ENCODE data around the gene SLC22A7.

SLC22A7 gene

DNA sequence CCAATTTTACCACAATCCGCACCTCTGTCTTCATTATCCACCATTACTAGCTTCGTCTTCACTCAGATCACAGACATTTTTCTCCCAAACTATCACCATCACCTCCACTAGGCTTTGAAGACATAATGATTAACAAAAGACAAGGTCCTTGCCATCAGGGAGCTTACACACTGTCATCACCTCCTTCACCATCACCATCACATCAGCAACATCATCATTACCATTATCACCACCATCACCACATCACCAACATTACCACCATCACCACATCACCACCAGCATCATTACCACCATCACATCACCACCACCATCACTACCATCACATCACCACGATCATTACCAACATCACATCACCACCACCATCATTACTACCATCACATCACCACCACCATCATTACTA is 4.4 kb upstream of the SLC22A7 start:
- ATAC-seq: no peak
- TF ChIP-seq ARNTL (CRISPR knock-in tag; IDR thresholded peaks at IDR 0.05; ENCODE audit: borderline replicate concordance, low read depth) (no peak), TOX (CRISPR knock-in tag; IDR thresholded peaks at IDR 0.05; ENCODE audit: borderline replicate concordance) (no peak)

DNA sequence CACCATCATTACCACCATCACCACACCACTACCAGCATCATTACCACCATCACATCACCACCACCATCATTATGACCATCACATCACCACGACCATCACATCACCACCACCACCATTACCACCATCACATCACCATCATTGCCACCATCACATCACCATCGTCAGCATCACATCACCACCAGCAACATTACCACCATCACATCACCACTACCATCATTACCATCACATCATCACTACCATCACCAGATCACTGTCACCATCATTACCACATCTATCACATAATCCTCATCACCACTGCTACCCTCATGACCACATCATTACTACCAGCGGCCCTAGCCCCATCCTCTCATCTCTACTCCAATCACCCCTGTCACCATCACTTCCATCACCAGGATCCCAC is 3.5 kb upstream of the SLC22A7 start:
- no peak for ATAC-seq
- TF ChIP-seq PPARA (CRISPR knock-in tag; IDR thresholded peaks at IDR 0.05; ENCODE audit: borderline replicate concordance): no peak
- no peak for TF ChIP-seq ESRRG (CRISPR knock-in tag; IDR thresholded peaks at IDR 0.05)
- TF ChIP-seq ZC3H10 (CRISPR knock-in tag; IDR thresholded peaks at IDR 0.05): no peak
- TF ChIP-seq TCF4 (CRISPR knock-in tag; IDR thresholded peaks at IDR 0.05; ENCODE audit: borderline replicate concordance): no peak
- TF ChIP-seq SNAI2 (CRISPR knock-in tag; IDR thresholded peaks at IDR 0.05): no peak
- no peak for TF ChIP-seq OSR1 (CRISPR knock-in tag; IDR thresholded peaks at IDR 0.05)
- no peak for TF ChIP-seq ZNF565 (CRISPR knock-in tag; conservative IDR thresholded peaks at IDR 0.05; ENCODE audit: low read depth)
- TF ChIP-seq ZFP30 (CRISPR knock-in tag; IDR thresholded peaks at IDR 0.05): no peak
- TF ChIP-seq GLIS3 (CRISPR knock-in tag; IDR thresholded peaks at IDR 0.05): no peak
- TF ChIP-seq BACH2 (CRISPR knock-in tag; IDR thresholded peaks at IDR 0.05; ENCODE audit: borderline replicate concordance): no peak
- no peak for TF ChIP-seq RARB (CRISPR knock-in tag; IDR thresholded peaks at IDR 0.05)
- TF ChIP-seq, protein P1, sequence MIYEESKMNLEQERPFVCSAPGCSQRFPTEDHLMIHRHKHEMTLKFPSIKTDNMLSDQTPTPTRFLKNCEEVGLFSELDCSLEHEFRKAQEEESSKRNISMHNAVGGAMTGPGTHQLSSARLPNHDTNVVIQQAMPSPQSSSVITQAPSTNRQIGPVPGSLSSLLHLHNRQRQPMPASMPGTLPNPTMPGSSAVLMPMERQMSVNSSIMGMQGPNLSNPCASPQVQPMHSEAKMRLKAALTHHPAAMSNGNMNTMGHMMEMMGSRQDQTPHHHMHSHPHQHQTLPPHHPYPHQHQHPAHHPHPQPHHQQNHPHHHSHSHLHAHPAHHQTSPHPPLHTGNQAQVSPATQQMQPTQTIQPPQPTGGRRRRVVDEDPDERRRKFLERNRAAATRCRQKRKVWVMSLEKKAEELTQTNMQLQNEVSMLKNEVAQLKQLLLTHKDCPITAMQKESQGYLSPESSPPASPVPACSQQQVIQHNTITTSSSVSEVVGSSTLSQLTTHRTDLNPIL (CRISPR knock-in tag; IDR thresholded peaks at IDR 0.05; ENCODE audit: low read depth): no peak
- TF ChIP-seq, protein P2, sequence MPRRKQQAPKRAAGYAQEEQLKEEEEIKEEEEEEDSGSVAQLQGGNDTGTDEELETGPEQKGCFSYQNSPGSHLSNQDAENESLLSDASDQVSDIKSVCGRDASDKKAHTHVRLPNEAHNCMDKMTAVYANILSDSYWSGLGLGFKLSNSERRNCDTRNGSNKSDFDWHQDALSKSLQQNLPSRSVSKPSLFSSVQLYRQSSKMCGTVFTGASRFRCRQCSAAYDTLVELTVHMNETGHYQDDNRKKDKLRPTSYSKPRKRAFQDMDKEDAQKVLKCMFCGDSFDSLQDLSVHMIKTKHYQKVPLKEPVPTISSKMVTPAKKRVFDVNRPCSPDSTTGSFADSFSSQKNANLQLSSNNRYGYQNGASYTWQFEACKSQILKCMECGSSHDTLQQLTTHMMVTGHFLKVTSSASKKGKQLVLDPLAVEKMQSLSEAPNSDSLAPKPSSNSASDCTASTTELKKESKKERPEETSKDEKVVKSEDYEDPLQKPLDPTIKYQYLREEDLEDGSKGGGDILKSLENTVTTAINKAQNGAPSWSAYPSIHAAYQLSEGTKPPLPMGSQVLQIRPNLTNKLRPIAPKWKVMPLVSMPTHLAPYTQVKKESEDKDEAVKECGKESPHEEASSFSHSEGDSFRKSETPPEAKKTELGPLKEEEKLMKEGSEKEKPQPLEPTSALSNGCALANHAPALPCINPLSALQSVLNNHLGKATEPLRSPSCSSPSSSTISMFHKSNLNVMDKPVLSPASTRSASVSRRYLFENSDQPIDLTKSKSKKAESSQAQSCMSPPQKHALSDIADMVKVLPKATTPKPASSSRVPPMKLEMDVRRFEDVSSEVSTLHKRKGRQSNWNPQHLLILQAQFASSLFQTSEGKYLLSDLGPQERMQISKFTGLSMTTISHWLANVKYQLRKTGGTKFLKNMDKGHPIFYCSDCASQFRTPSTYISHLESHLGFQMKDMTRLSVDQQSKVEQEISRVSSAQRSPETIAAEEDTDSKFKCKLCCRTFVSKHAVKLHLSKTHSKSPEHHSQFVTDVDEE (CRISPR knock-in tag; IDR thresholded peaks at IDR 0.05): no peak
- TF ChIP-seq CSDC2 (CRISPR knock-in tag; IDR thresholded peaks at IDR 0.05): no peak
- TF ChIP-seq ZNF8 (CRISPR knock-in tag; IDR thresholded peaks at IDR 0.05): no peak
- TF ChIP-seq, protein P3, sequence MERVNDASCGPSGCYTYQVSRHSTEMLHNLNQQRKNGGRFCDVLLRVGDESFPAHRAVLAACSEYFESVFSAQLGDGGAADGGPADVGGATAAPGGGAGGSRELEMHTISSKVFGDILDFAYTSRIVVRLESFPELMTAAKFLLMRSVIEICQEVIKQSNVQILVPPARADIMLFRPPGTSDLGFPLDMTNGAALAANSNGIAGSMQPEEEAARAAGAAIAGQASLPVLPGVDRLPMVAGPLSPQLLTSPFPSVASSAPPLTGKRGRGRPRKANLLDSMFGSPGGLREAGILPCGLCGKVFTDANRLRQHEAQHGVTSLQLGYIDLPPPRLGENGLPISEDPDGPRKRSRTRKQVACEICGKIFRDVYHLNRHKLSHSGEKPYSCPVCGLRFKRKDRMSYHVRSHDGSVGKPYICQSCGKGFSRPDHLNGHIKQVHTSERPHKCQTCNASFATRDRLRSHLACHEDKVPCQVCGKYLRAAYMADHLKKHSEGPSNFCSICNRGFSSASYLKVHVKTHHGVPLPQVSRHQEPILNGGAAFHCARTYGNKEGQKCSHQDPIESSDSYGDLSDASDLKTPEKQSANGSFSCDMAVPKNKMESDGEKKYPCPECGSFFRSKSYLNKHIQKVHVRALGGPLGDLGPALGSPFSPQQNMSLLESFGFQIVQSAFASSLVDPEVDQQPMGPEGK (CRISPR knock-in tag; IDR thresholded peaks at IDR 0.05; ENCODE audit: borderline replicate concordance): no peak
- TF ChIP-seq TOX (CRISPR knock-in tag; IDR thresholded peaks at IDR 0.05; ENCODE audit: borderline replicate concordance): no peak

DNA sequence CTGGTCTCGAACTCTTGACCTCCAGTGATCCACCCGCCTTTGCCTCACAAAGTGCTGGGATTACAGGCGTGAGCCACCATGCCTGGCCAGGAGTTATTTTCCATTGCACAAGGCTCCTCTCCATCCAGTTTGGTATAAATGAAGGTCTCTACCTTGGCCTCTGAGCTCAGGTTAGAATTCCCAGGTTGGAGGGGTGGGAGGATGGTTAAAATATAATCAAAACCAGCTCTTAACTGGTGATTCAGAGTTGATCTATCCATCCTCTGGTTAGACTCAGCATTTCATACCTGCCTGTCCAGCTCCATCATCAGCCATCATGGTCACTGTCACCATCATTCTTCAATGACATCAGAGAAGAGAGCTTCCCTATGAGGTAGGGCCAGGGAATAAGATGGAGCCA is 2.6 kb upstream of the SLC22A7 start:
- no peak for ATAC-seq
- TF ChIP-seq, protein P4, sequence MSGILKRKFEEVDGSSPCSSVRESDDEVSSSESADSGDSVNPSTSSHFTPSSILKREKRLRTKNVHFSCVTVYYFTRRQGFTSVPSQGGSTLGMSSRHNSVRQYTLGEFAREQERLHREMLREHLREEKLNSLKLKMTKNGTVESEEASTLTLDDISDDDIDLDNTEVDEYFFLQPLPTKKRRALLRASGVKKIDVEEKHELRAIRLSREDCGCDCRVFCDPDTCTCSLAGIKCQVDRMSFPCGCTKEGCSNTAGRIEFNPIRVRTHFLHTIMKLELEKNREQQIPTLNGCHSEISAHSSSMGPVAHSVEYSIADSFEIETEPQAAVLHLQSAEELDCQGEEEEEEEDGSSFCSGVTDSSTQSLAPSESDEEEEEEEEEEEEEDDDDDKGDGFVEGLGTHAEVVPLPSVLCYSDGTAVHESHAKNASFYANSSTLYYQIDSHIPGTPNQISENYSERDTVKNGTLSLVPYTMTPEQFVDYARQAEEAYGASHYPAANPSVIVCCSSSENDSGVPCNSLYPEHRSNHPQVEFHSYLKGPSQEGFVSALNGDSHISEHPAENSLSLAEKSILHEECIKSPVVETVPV (CRISPR knock-in tag; IDR thresholded peaks at IDR 0.05): no peak
- TF ChIP-seq, protein P5, sequence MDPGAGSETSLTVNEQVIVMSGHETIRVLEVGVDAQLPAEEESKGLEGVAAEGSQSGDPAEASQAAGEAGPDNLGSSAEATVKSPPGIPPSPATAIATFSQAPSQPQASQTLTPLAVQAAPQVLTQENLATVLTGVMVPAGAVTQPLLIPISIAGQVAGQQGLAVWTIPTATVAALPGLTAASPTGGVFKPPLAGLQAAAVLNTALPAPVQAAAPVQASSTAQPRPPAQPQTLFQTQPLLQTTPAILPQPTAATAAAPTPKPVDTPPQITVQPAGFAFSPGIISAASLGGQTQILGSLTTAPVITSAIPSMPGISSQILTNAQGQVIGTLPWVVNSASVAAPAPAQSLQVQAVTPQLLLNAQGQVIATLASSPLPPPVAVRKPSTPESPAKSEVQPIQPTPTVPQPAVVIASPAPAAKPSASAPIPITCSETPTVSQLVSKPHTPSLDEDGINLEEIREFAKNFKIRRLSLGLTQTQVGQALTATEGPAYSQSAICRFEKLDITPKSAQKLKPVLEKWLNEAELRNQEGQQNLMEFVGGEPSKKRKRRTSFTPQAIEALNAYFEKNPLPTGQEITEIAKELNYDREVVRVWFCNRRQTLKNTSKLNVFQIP (CRISPR knock-in tag; IDR thresholded peaks at IDR 0.05; ENCODE audit: borderline replicate concordance, low read depth): no peak
- TF ChIP-seq ESRRG (CRISPR knock-in tag; IDR thresholded peaks at IDR 0.05) (no peak), OSR1 (CRISPR knock-in tag; IDR thresholded peaks at IDR 0.05) (no peak), ZFP30 (CRISPR knock-in tag; IDR thresholded peaks at IDR 0.05) (no peak), ZNF70 (CRISPR knock-in tag; IDR thresholded peaks at IDR 0.05) (no peak), ZNF8 (CRISPR knock-in tag; IDR thresholded peaks at IDR 0.05) (no peak), TCF4 (CRISPR knock-in tag; IDR thresholded peaks at IDR 0.05; ENCODE audit: borderline replicate concordance) (no peak), ARNTL (CRISPR knock-in tag; IDR thresholded peaks at IDR 0.05; ENCODE audit: borderline replicate concordance, low read depth) (no peak), RARB (CRISPR knock-in tag; IDR thresholded peaks at IDR 0.05) (no peak), ZNF565 (CRISPR knock-in tag; conservative IDR thresholded peaks at IDR 0.05; ENCODE audit: low read depth) (no peak), BACH2 (CRISPR knock-in tag; IDR thresholded peaks at IDR 0.05; ENCODE audit: borderline replicate concordance) (no peak), CSDC2 (CRISPR knock-in tag; IDR thresholded peaks at IDR 0.05) (no peak), ZC3H10 (CRISPR knock-in tag; IDR thresholded peaks at IDR 0.05) (no peak), GLIS3 (CRISPR knock-in tag; IDR thresholded peaks at IDR 0.05) (no peak)
- TF ChIP-seq, protein P2 (CRISPR knock-in tag; IDR thresholded peaks at IDR 0.05): no peak
- TF ChIP-seq, protein P1 (CRISPR knock-in tag; IDR thresholded peaks at IDR 0.05; ENCODE audit: low read depth): no peak
- TF ChIP-seq, protein P3 (CRISPR knock-in tag; IDR thresholded peaks at IDR 0.05; ENCODE audit: borderline replicate concordance): no peak

Data from SK-N-SH treated with all-trans-retinoic acid at 6 μM for 48 hours (cell line).